NT2/D1 (cell line): Measurements from ENCODE around the gene FAM89B.
A peak's percentile ranks its signal among the peaks of the same experiment; 100 is the strongest.

Experiments
- DNase-seq: peaks from one replicate; pipeline ENCODE4 v3.0.0-alpha.2; 2011; ENCODE audit warnings: low read depth, low spot score
- H3K27me3 ChIP-seq: 2 replicates; pipeline ENCODE4 v1.6.0; 2011; ENCODE audit warnings: mild to moderate bottlenecking; ENCODE audit not compliant: insufficient read length, insufficient read depth
- H3K36me3 ChIP-seq: 2 replicates; pipeline ENCODE4 v1.6.1; 2011; ENCODE audit warnings: mild to moderate bottlenecking, low read length, mixed read lengths; ENCODE audit not compliant: insufficient read depth, insufficient read length
- H3K4me1 ChIP-seq: 2 replicates; pipeline ENCODE4 v1.5.1; 2011; ENCODE audit not compliant: insufficient read depth, insufficient read length
- H3K4me3 ChIP-seq: 2 replicates; pipeline ENCODE4 v1.5.1; 2011; ENCODE audit warnings: low read depth; ENCODE audit not compliant: insufficient read length
- H3K9ac ChIP-seq: 2 replicates; pipeline ENCODE4 v1.6.0; 2011; ENCODE audit warnings: low read depth; ENCODE audit not compliant: insufficient read length
- H3K9me3 ChIP-seq: 2 replicates; pipeline ENCODE4 v1.5.1; 2011; ENCODE audit warnings: mild to moderate bottlenecking, low read length; ENCODE audit not compliant: insufficient read depth
- SUZ12 ChIP-seq: IDR thresholded peaks from 2 replicates; pipeline ENCODE4 v1.6.1; 2011; ENCODE audit not compliant: insufficient read length, insufficient read depth; ENCODE audit errors: extremely low read depth
- YY1 ChIP-seq: IDR thresholded peaks from 2 replicates; pipeline ENCODE4 v1.6.1; 2011; ENCODE audit not compliant: insufficient read length, insufficient read depth
- ZNF274 ChIP-seq: IDR thresholded peaks from 2 replicates; pipeline ENCODE4 v1.6.1; 2011; ENCODE audit warnings: mild to moderate bottlenecking, low read depth, low read length

FAM89B gene

GRCh38 chr11:65618763-65619162 is 46.4 kb downstream of the FAM89B start:
- Histone ChIP-seq H3K27me3 (no peaks in the 10 kb centered on the region), H3K36me3 (peaks cover 73% of the 10 kb centered on the region), H3K4me3 (no peak overlapping the region), H3K9me3 (no peaks in the 10 kb centered on the region), H3K9ac (no peak overlapping the region), H3K4me1 (peaks cover 16% of the 10 kb centered on the region)
- no peak for DNase-seq
- TF ChIP-seq SUZ12: no peak
- no peak for TF ChIP-seq YY1
- TF ChIP-seq ZNF274: no peak

DNA sequence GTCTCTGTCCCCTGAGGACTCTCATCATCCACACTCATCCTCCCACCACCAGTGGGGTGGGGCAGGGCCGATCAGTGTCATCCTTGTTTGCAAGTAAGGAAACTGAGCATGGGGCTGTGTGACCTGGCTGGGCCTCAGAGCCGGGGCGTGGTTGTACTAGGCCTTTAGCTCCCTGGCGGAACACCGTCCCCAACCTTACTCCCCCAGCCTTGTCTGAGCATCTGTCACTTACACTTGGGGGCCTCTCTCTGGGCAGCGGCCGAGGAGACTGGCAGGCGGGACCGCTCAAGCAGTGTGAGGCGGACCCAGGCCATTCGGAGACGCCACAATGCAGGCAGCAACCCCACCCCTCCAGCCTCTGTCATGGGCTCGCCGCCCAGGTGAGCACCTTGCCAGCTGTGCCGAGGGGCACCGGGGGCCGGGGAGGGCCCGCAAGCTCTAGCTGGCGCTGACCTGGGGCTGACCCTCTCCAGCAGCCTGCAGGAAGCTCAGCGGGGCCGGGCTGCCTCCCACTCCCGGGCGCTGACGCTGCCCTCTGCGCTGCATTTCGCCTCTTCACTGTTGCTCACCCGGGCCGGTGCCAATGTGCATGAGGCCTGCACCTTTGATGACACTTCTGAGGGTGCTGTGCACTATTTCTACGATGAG is 47.1 kb downstream of the FAM89B start:
- Histone ChIP-seq H3K9ac (peak overlapping the region; percentile 56), H3K4me1 (peaks cover 20% of the 10 kb centered on the region), H3K36me3 (peaks cover 79% of the 10 kb centered on the region), H3K27me3 (no peaks in the 10 kb centered on the region), H3K9me3 (no peaks in the 10 kb centered on the region), H3K4me3 (no peak overlapping the region)
- no peak for DNase-seq
- TF ChIP-seq YY1 (no peak), SUZ12 (no peak), ZNF274 (no peak)

- TF ChIP-seq ZNF274 (no peak), SUZ12 (no peak), YY1 (no peak)
- H3K4me3 ChIP-seq: no peak overlapping the region
- DNase-seq: no peak
- no peak overlapping the region for H3K9ac ChIP-seq
- no peaks in the 10 kb centered on the region for H3K9me3 ChIP-seq
- H3K4me1 ChIP-seq: peaks cover 21% of the 10 kb centered on the region
- peaks cover 91% of the 10 kb centered on the region for H3K36me3 ChIP-seq
- no peaks in the 10 kb centered on the region for H3K27me3 ChIP-seq
Observed at GRCh38 chr11:65620666-65621065, 48.3 kb downstream of the FAM89B start.

DNA sequence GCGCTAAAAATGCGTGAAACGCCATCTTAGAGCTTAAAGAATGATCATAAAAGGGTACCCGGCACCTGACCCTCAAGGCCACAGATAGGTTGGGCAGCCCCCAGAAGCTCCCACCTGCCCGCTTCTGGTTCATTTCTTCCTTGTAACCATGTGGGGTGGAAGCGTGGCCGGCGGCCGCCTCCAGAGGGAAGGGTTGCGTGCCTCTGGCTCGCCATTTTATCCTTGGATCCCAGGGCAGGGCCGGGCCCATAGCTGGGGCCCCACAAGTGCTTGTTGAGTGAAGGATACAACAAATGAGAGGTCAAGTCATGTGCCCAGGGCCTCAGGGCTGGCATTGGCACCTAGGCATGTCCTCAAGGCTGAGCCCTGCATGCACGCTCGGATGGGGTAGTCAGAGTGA is 49.1 kb downstream of the FAM89B start:
- Histone ChIP-seq H3K4me1 (peaks cover 21% of the 10 kb centered on the region), H3K4me3 (no peak overlapping the region), H3K36me3 (peaks cover 96% of the 10 kb centered on the region), H3K27me3 (no peaks in the 10 kb centered on the region), H3K9ac (no peak overlapping the region), H3K9me3 (no peaks in the 10 kb centered on the region)
- TF ChIP-seq ZNF274 (no peak), YY1 (no peak), SUZ12 (no peak)
- no peak for DNase-seq

- peaks cover 97% of the 10 kb centered on the region for H3K36me3 ChIP-seq
- no peak for TF ChIP-seq SUZ12
- no peak for TF ChIP-seq ZNF274
- no peak for TF ChIP-seq YY1
- no peak for DNase-seq
- no peak overlapping the region for H3K4me3 ChIP-seq
- H3K27me3 ChIP-seq: no peaks in the 10 kb centered on the region
- H3K9me3 ChIP-seq: no peaks in the 10 kb centered on the region
- peaks cover 18% of the 10 kb centered on the region for H3K4me1 ChIP-seq
- H3K9ac ChIP-seq: no peak overlapping the region
Observed at GRCh38 chr11:65622011-65622410, 49.7 kb downstream of the FAM89B start.

DNA sequence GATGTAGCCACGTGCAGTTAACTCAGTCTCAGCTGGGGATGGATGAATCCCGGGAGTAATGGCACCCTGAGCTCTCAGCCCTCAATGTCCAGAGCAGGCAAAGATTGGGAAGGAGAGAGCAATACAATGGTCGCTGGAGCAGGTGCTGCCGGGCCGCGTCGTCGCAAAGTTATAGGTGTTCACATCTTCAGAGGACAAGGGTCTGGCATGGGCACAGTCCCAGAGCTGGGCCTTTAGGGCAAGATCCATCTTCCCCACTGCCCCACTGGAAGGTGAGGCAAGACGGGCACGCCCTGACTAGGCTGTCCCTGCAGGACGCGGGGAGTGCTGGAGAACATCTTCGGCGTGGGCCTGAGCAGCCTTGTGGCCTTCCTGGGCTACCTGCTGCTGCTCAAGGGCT is 50.8 kb downstream of the FAM89B start:
- peaks cover 12% of the 10 kb centered on the region for H3K4me1 ChIP-seq
- H3K9ac ChIP-seq: no peak overlapping the region
- H3K27me3 ChIP-seq: no peaks in the 10 kb centered on the region
- no peak overlapping the region for H3K4me3 ChIP-seq
- no peak for TF ChIP-seq ZNF274
- no peak for TF ChIP-seq SUZ12
- no peak for TF ChIP-seq YY1
- H3K36me3 ChIP-seq: peaks cover 97% of the 10 kb centered on the region
- DNase-seq: no peak
- H3K9me3 ChIP-seq: no peaks in the 10 kb centered on the region
